D721Med (cell line): Measurements from ENCODE around the gene DUSP10.

Source experiments
- DNase-seq: peaks from one replicate; pipeline ENCODE4 v3.0.0; 2011; ENCODE audit warnings: low spot score; ENCODE audit not compliant: insufficient read length
- FAIRE-seq: peaks from 2 replicates; lab custom pipeline; 2011; peaks lifted over from hg19 to GRCh38; lab: Jason Lieb, UNC
- TF ChIP-seq, protein P1 (sequence below): IDR thresholded peaks from 2 replicates; pipeline ENCODE4 v1.5.1; 2012; ENCODE audit warnings: mild to moderate bottlenecking, control low read depth; ENCODE audit not compliant: insufficient read depth; ENCODE audit errors: missing control alignments

The DUSP10 gene

DNA sequence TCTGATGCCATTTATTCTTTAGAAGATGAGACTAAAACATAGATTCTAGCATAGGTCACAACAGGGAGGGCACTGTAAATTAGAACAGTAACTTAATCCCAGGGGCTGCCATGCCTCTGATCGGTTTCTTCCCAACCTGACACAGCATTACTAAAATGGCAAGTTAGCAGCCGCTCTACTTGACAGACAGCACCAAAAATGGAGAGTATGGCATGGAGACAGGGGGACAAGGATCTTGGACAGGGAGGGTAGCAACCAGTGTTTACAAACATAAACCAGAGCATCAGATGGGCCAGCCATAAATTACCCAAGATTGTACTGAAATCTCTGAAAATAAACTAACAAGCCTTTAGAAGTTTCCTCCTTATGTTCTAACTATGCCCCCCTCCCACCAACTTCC, 5.9 kb downstream of the DUSP10 start:
- no peak for DNase-seq
- FAIRE-seq: no peak
- TF ChIP-seq, protein P1, sequence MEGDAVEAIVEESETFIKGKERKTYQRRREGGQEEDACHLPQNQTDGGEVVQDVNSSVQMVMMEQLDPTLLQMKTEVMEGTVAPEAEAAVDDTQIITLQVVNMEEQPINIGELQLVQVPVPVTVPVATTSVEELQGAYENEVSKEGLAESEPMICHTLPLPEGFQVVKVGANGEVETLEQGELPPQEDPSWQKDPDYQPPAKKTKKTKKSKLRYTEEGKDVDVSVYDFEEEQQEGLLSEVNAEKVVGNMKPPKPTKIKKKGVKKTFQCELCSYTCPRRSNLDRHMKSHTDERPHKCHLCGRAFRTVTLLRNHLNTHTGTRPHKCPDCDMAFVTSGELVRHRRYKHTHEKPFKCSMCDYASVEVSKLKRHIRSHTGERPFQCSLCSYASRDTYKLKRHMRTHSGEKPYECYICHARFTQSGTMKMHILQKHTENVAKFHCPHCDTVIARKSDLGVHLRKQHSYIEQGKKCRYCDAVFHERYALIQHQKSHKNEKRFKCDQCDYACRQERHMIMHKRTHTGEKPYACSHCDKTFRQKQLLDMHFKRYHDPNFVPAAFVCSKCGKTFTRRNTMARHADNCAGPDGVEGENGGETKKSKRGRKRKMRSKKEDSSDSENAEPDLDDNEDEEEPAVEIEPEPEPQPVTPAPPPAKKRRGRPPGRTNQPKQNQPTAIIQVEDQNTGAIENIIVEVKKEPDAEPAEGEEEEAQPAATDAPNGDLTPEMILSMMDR: no peak

DNA sequence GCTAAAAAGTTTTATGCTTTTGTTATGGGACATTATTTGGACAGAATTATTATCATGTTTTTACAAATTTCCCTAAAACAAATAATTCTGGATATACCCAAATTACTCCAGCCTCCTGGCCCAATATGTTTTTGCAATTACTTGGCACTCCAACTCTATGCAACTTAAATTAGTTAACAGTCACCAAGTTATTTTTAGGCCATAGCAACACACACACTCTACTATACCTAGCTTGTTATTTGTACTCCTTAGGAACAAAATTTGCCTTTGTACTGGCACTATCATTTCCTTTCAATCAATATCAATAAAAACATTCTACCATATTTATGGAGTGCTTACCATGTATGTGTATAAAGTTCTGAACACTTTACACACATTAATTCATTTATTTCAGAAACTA, 7.7 kb downstream of the DUSP10 start:
- FAIRE-seq: no peak
- TF ChIP-seq, protein P1: no peak

DNA sequence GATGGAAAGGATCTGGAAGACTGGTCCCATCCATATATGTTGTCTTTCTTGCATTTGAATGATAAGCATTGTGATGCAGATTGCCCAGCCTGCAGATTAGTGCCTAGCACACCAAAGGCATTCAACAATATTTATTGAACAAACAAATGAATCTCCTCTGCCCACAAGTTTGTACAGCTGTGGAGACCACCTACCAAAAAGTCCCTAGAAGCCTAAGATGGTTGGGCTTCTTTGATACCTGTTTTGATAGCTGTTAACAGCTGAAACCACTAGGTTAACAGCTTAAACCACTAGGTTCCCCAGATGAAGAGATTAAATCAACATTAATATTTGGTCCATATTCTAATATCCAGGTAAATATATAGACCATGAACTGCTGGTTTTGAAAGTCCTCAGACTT, 9.8 kb downstream of the DUSP10 start:
- DNase-seq (no peak), FAIRE-seq (peak; percentile 48)
- TF ChIP-seq, protein P1: no peak

More for the DNA sequence above, 7.7 kb downstream of the DUSP10 start:
- DNase-seq: no peak

DNA sequence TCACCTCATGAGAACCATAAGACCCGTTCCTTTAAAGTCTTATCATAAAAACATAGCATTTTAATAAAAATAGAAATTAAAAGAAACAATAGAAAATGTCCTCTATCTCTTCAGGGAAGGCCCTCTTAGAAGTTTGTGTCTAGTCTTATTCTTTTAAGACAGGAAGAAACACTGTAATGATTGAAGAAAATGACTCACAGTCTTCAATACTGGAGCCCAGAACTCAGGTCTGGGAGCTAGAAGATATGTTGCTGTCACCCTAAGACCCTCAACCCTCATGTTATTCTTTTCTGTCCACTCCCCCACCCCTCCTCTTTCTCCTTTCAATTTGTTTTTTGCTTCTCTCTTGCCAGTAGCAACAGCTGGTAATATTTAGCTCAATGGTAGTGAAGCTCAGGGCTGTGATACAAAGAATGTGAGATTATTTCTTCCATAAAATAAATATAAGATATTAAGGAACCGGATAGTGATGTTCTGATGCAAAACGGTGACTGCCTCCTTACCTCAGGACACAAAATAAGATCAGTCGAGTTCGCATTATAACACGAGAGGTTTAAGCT, 12.0 kb downstream of the DUSP10 start:
- no peak for DNase-seq
- no peak for FAIRE-seq
- TF ChIP-seq, protein P1: no peak

DNA sequence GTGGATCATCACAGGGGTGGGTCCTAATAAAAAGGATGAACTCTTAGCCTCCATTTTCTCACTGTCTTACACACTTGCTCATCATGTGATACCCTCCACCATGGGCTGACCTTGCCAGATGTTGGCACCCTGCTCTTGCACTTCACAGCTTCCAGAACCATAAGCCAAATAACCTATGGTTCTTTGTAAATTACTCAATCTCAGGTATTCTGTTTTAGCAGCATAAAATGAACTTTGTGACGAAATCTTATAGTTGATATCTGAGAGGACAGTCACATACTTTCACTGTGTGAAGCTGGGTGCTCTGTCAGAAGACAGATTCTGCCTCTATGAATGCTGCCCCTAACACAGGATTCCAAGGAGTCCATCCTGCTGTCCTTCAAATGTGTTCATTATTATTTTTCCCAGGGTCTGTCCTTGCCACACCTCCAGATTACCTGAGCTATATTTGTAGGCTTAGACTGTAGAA, 13.8 kb downstream of the DUSP10 start:
- TF ChIP-seq, protein P1: no peak
- DNase-seq: no peak
- no peak for FAIRE-seq

DNA sequence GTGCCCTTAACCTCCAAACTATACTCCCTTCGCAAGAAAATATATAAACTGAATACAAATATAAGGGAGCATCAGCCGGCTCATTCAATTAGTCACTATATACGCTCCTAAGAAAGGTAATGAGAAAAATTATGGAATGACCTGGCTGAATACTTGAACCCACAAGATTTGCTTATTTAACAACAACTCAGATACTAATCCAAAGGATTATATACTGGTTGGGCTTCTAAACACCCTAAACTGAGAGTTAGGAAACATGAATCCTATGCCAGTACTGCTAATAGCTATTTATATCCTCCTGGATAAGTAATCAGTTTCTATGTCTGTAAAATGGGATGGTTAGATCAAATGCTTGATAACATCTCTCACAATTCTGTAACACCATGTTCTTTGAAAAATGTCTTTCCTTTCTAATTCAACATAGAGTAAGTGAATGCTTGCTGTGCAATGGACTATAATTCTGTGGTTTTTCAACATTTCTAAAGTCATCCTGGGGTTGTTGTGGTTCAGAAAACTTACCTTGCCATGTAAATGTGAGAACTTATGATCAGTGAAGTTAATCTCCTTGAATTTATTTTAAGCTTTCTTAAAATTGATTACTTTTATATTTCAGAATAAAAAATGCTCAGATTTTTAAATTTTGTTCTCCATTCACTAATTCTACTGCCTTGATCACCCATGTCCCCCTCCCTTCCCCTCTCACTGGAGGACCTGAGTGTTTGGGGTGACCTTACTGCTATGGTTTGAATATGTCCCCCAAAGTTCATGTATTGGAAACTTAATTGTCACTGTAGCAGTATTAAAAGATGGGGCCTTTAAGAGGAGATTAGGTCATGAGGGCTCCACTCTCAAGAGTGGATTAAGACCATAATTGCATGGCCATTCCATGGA, 14.5 kb downstream of the DUSP10 start:
- TF ChIP-seq, protein P1: no peak
- no peak for DNase-seq
- FAIRE-seq: peak; percentile 88
